K562 (cell line): ENCODE measurements around the gene NAA80. TPM values are rescaled to one million over a fixed set of nuclear protein-coding genes. Genes with fewer than 3 reads are reported as not detected.

Source experiments
- CHD2 ChIP-seq: IDR thresholded peaks from 2 replicates; pipeline ENCODE4 v1.6.1; 2011; ENCODE audit warnings: low read depth, low read length
- DLX4 ChIP-seq: fragments of 250-450 bp; sonication (Bioruptor Pico); IDR thresholded peaks from 2 replicates; pipeline ENCODE4 v1.6.1; 2021; ENCODE audit warnings: mild to moderate bottlenecking
- EHMT2 ChIP-seq: fragments of 450-650 bp; IDR thresholded peaks from 2 replicates; pipeline ENCODE4 v1.6.1; 2018; ENCODE audit warnings: antibody characterized with exemption
- ELF1 ChIP-seq: fragments of 200-800 bp; sonication (Bioruptor generic); IDR thresholded peaks from 2 replicates; pipeline ENCODE4 v1.6.1; 2016; ENCODE audit warnings: missing genetic modification characterization, missing compliant biosample characterization
- FOXA3 ChIP-seq, 2 experiments: fragments of 450-650 bp in 1 of 2; sonication (generic) in 1 of 2; formaldehyde crosslinking; IDR thresholded peaks in 1 of 2; conservative IDR thresholded peaks in 1 of 2; 2 replicates each; pipeline versions ENCODE4 v1.4.0 to v1.8.0; 2020 to 2022; ENCODE audit warnings: mild to moderate bottlenecking in 2 of 2, missing genetic modification reagents in 1 of 2
- KDM4B ChIP-seq, 2 experiments: fragments of 450-650 bp in 1 of 2; sonication (generic) in 1 of 2; IDR thresholded peaks; 2 replicates each; pipeline ENCODE4 v1.6.1; 2016 to 2017; ENCODE audit warnings: borderline replicate concordance in 2 of 2, antibody characterized with exemption in 1 of 2, low read depth in 1 of 2, mild to moderate bottlenecking in 1 of 2
- MXD1 ChIP-seq: fragments of 250-450 bp; sonication (Bioruptor Pico); IDR thresholded peaks from 2 replicates; pipeline ENCODE4 v1.8.0; 2021; ENCODE audit warnings: borderline replicate concordance, mild to moderate bottlenecking, moderate library complexity; ENCODE audit not compliant: poor library complexity, severe bottlenecking
- POLR2A ChIP-seq: fragments of 450-650 bp; conservative IDR thresholded peaks from 2 replicates; pipeline ENCODE4 v1.6.1; 2016
- PTBP1 ChIP-seq: fragments of 200-400 bp; formaldehyde crosslinking; IDR thresholded peaks from 2 replicates; pipeline ENCODE4 v1.6.1; 2017; ENCODE audit warnings: low read depth, low read length
- RUNX1 ChIP-seq: sonication (generic); IDR thresholded peaks from 2 replicates; pipeline ENCODE4 v1.6.1; 2016; ENCODE audit warnings: antibody characterized with exemption, low read depth
- SMAD3 ChIP-seq: fragments of 450-650 bp; formaldehyde crosslinking; conservative IDR thresholded peaks from 2 replicates; pipeline ENCODE4 v1.4.0; 2020; ENCODE audit warnings: mild to moderate bottlenecking
- TAF7 ChIP-seq: fragments of 450-650 bp; IDR thresholded peaks from 2 replicates; pipeline ENCODE4 v1.6.1; 2016; ENCODE audit warnings: missing genetic modification characterization, missing compliant biosample characterization
- TBL1XR1 ChIP-seq, 2 experiments: IDR thresholded peaks; 2 replicates each; pipeline ENCODE4 v1.6.1; 2012; ENCODE audit warnings: improper control_type of control experiment in 2 of 2, low read length in 2 of 2, mild to moderate bottlenecking in 1 of 2
- TOE1 ChIP-seq, 2 experiments: fragments of 450-650 bp in 1 of 2; sonication (generic) in 1 of 2; formaldehyde crosslinking in 1 of 2; IDR thresholded peaks; 2 replicates each; pipeline versions ENCODE4 v1.7.1 to v1.8.0; 2016 to 2022; ENCODE audit warnings: borderline replicate concordance in 2 of 2, mild to moderate bottlenecking in 2 of 2, antibody characterized with exemption in 1 of 2, inconsistent platforms in 1 of 2, low read depth in 1 of 2, missing genetic modification reagents in 1 of 2, moderate library complexity in 1 of 2
- ZBTB33 ChIP-seq: sonication (generic); formaldehyde crosslinking; IDR thresholded peaks from 2 replicates; pipeline ENCODE4 v1.8.1; 2023; ENCODE audit warnings: mild to moderate bottlenecking, missing genetic modification reagents
- ZBTB34 ChIP-seq: fragments of 250-450 bp; sonication (Bioruptor Pico); IDR thresholded peaks from 2 replicates; pipeline ENCODE4 v1.8.0; 2021; ENCODE audit warnings: mild to moderate bottlenecking, moderate library complexity
- ZBTB43 ChIP-seq: sonication (generic); formaldehyde crosslinking; IDR thresholded peaks from 2 replicates; pipeline ENCODE4 v1.8.0; 2023; ENCODE audit warnings: mild to moderate bottlenecking, missing genetic modification reagents
- ZNF253 ChIP-seq: fragments of 250-450 bp; sonication (Bioruptor Pico); conservative IDR thresholded peaks from 2 replicates; pipeline ENCODE4 v1.6.1; 2021; ENCODE audit warnings: mild to moderate bottlenecking
- ZNF395 ChIP-seq: fragments of 200-800 bp; sonication (Bioruptor generic); IDR thresholded peaks from 2 replicates; pipeline ENCODE4 v1.6.1; 2017; ENCODE audit warnings: missing genetic modification characterization, missing compliant biosample characterization
- ZNF431 ChIP-seq: sonication (generic); formaldehyde crosslinking; IDR thresholded peaks from 2 replicates; pipeline ENCODE4 v1.8.0; 2022; ENCODE audit warnings: mild to moderate bottlenecking, missing genetic modification reagents
- polyA plus RNA-seq, 8 experiments: library from polyadenylated mRNA; depleted of rRNA in 4 of 8; stranded (reverse) in 5 of 8; unstranded in 3 of 8; fragments of >200 nt; fragmentation: Nextera tagmentation in 2 of 8; fragmentation: Illumina TruSeq in 1 of 8; extraction: Ambion mirVana in 2 of 8; extraction: Trizol in 1 of 8; gene quantifications; 2 replicates each; pipeline versions ENCODE4 v1.2.1 to v1.2.3, GENCODE V29; 2011 to 2014; ENCODE audit warnings: inconsistent platforms in 1 of 8, missing spikeins in 1 of 8
- total RNA-seq, 7 experiments: library from RNA; depleted of rRNA in 6 of 7; stranded (reverse); fragments of >200 nt in 6 of 7; fragmentation: Illumina TruSeq in 2 of 7; extraction: Trizol in 2 of 7; gene quantifications; 2 replicates each; pipeline versions ENCODE4 v1.2.1 to v1.2.3, GENCODE V29; 2011 to 2021; ENCODE audit warnings: low replicate concordance in 1 of 7

NAA80 gene
- total and polyA plus RNA-seq, 9 of the 15 experiments (the other 6 are each of a cell fraction or from before 2014, with no cell fraction given), result 0.82 to 24.0 (median 8.6) TPM

- TF ChIP-seq MXD1 (CRISPR knock-in tag) (no peak), TBL1XR1 (IDR thresholded peaks at IDR 0.05; ENCODE audit: low read length in 2 of 2) (no peak), FOXA3 (CRISPR knock-in tag; conservative IDR thresholded peaks at IDR 0.05 in 1 of 2, IDR thresholded peaks at IDR 0.05 in 1 of 2) (no peak), TAF7 (tag) (no peak), PTBP1 (no peak), ZBTB34 (no peak), ZBTB33 (CRISPR knock-in tag) (no peak; the same call in 1 of the 2 replicates), CHD2 (no peak), KDM4B (IDR thresholded peaks at IDR 0.05; ENCODE audit: borderline replicate concordance in 2 of 2, low read depth in 1 of 2) (no peak), ELF1 (tag) (no peak), RUNX1 (no peak), ZNF253 (CRISPR knock-in tag) (no peak), EHMT2 (no peak), TOE1 (IDR thresholded peaks at IDR 0.05; ENCODE audit: borderline replicate concordance) (no peak), TOE1 (CRISPR knock-in tag; IDR thresholded peaks at IDR 0.05; ENCODE audit: borderline replicate concordance, low read depth) (no peak), SMAD3 (CRISPR knock-in tag) (no peak), ZNF431 (CRISPR knock-in tag) (no peak), ZNF395 (no peak), POLR2A (peak; percentile 84), ZBTB43 (CRISPR knock-in tag) (no peak; the same call in 1 of the 2 replicates), DLX4 (no peak)
Observed at GRCh38 chr3:50337175-50337861, 38.1 kb upstream of the NAA80 start (continued).
